ENCODE results near the gene MOGAT1. TPM values are rescaled to one million over a fixed set of nuclear protein-coding genes. Genes with fewer than 3 reads are reported as not detected.

MOGAT1 gene
- total RNA-seq, 3 donors from 2014 or later (not counting 1 experiment from before 2014, with no cell fraction given): not detected

GRCh38 chr2:222756951-222757650 is 85.6 kb downstream of the MOGAT1 start:
- ATAC-seq (no peak), DNase-seq (no peak)
- H3K4me1 ChIP-seq (ENCODE audit: control insufficient read depth, insufficient read depth, low read length): peaks cover 2% of the 10 kb centered on the region
- no peaks in the 10 kb centered on the region for H3K36me3 Mint-ChIP-seq
- H3K4me3 Mint-ChIP-seq: no peak overlapping the region
- no peak overlapping the region for H3K27ac Mint-ChIP-seq
- intact Hi-C loops (cut with micrococcal nuclease): no loop called here
- no peaks in the 10 kb centered on the region for H3K9me3 ChIP-seq (ENCODE audit: control insufficient read depth, insufficient read depth, low read length)
- TF ChIP-seq, protein P1, sequence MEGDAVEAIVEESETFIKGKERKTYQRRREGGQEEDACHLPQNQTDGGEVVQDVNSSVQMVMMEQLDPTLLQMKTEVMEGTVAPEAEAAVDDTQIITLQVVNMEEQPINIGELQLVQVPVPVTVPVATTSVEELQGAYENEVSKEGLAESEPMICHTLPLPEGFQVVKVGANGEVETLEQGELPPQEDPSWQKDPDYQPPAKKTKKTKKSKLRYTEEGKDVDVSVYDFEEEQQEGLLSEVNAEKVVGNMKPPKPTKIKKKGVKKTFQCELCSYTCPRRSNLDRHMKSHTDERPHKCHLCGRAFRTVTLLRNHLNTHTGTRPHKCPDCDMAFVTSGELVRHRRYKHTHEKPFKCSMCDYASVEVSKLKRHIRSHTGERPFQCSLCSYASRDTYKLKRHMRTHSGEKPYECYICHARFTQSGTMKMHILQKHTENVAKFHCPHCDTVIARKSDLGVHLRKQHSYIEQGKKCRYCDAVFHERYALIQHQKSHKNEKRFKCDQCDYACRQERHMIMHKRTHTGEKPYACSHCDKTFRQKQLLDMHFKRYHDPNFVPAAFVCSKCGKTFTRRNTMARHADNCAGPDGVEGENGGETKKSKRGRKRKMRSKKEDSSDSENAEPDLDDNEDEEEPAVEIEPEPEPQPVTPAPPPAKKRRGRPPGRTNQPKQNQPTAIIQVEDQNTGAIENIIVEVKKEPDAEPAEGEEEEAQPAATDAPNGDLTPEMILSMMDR (IDR thresholded peaks at IDR 0.05): no peak
- no peaks in the 10 kb centered on the region for H3K9me3 Mint-ChIP-seq
- peaks cover 2% of the 10 kb centered on the region for H3K27me3 ChIP-seq (ENCODE audit: control insufficient read depth, insufficient read depth, low read length)
- peaks cover 6 to 17% of the 10 kb centered on the region in 2 donors for H3K4me1 Mint-ChIP-seq
- no peak overlapping the region for H3K4me3 ChIP-seq (ENCODE audit: low read length)
- WGBS (ENCODE audit: insufficient coverage): 68% methylated on average over 4 of the region's 5 CpGs
- no peaks in the 10 kb centered on the region for H3K36me3 ChIP-seq (ENCODE audit: control insufficient read depth, insufficient read depth, low read length)
- no peak overlapping the region for H3K27ac ChIP-seq (ENCODE audit: low read length)
- peaks cover 0 to 3% of the 10 kb centered on the region in 2 donors for H3K27me3 Mint-ChIP-seq (ENCODE audit: low read depth in 2 of 2)

Other genes with a start within 250 kb of the MOGAT1 start
- gene SGPP2, start 247.1 kb upstream of the MOGAT1 start, total RNA-seq: under 1 TPM in 2 of 3 donors, not detected in 1; 0.25 to 0.30 TPM
- gene FARSB, start 15.6 kb upstream of the MOGAT1 start, total RNA-seq: 10 to 100 TPM in 1 of 3 donors, 1 to 10 TPM in 2; 8.6 to 10.7 (median 9.7) TPM
- gene ACSL3, start 189.4 kb downstream of the MOGAT1 start, total RNA-seq: 10 to 100 TPM; 55.4 to 86.6 (median 66.7) TPM